Neuronal stem cell (in vitro differentiated cells): ENCODE measurements around the gene IQCM.

Source experiments
- DNase-seq: peaks from one replicate; pipeline ENCODE4 v3.0.0-alpha.2; 2013; ENCODE audit warnings: low spot score
- H2AFZ ChIP-seq: one replicate; pipeline ENCODE4 v1.6.1; 2013; ENCODE audit warnings: mild to moderate bottlenecking, low read length, inconsistent platforms
- H2AK5ac ChIP-seq: 2 replicates; pipeline ENCODE4 v1.6.1; 2013; ENCODE audit warnings: low read depth, mild to moderate bottlenecking, inconsistent platforms, low read length, moderate library complexity, mixed read lengths
- H2BK120ac ChIP-seq: 2 replicates; pipeline ENCODE4 v1.6.1; 2013; ENCODE audit warnings: low read depth, mild to moderate bottlenecking, inconsistent platforms, low read length, moderate library complexity, mixed read lengths
- H2BK12ac ChIP-seq: one replicate; pipeline ENCODE4 v1.6.1; 2013; ENCODE audit warnings: low read length, inconsistent platforms
- H2BK15ac ChIP-seq: 2 replicates; pipeline ENCODE4 v1.6.1; 2013; ENCODE audit warnings: mild to moderate bottlenecking, low read length, inconsistent platforms, mixed read lengths
- H2BK5ac ChIP-seq: one replicate; pipeline ENCODE4 v1.6.1; 2013; ENCODE audit warnings: inconsistent platforms, mild to moderate bottlenecking, low read length, moderate library complexity
- H3K14ac ChIP-seq: one replicate; pipeline ENCODE4 v1.6.1; 2013; ENCODE audit warnings: low read length, inconsistent platforms
- H3K18ac ChIP-seq: 2 replicates; pipeline ENCODE4 v1.6.1; 2013; ENCODE audit warnings: low read length, inconsistent platforms
- H3K23ac ChIP-seq: 2 replicates; pipeline ENCODE4 v1.6.1; 2013; ENCODE audit warnings: low read depth, mild to moderate bottlenecking, mixed read lengths, low read length, inconsistent platforms; ENCODE audit not compliant: poor library complexity
- H3K27ac ChIP-seq: replicated peaks from 3 replicates; pipeline ENCODE4 v1.5.1; 2013; ENCODE audit warnings: low read length, inconsistent platforms
- H3K27me3 ChIP-seq, 3 experiments: 2 replicates each; pipeline ENCODE4 v1.6.1; 2013; ENCODE audit warnings: low read length in 3 of 3, mild to moderate bottlenecking in 2 of 3, inconsistent platforms in 1 of 3, low read depth in 1 of 3, mixed read lengths in 1 of 3, moderate library complexity in 1 of 3; ENCODE audit not compliant: control insufficient read depth in 3 of 3, insufficient read depth in 3 of 3
- H3K36me3 ChIP-seq, 2 donors: replicated peaks in 1 of 2; 2 replicates each; pipeline ENCODE4 v1.6.1; 2013; ENCODE audit warnings: low read length in 2 of 2; ENCODE audit not compliant: control insufficient read depth in 2 of 2, insufficient read depth in 2 of 2
- H3K4ac ChIP-seq: 2 replicates; pipeline ENCODE4 v1.6.1; 2013; ENCODE audit warnings: inconsistent platforms, mild to moderate bottlenecking, low read length, moderate library complexity
- H3K4me1 ChIP-seq, 2 donors: 1 replicate in 1 of 2; 2 replicates in 1 of 2; pipeline ENCODE4 v1.6.1; 2013; ENCODE audit warnings: low read length in 2 of 2, low read depth in 1 of 2; ENCODE audit not compliant: control insufficient read depth in 2 of 2, insufficient read depth in 1 of 2
- H3K4me2 ChIP-seq: one replicate; pipeline ENCODE4 v1.6.1; 2013; ENCODE audit warnings: mild to moderate bottlenecking, low read length, inconsistent platforms; ENCODE audit not compliant: insufficient read depth, poor library complexity, severe bottlenecking
- H3K4me3 ChIP-seq, 2 donors: 2 replicates each; pipeline ENCODE4 v1.5.1; 2013; ENCODE audit warnings: low read length in 2 of 2, mild to moderate bottlenecking in 2 of 2, inconsistent platforms in 1 of 2, moderate library complexity in 1 of 2
- H3K79me1 ChIP-seq: one replicate; pipeline ENCODE4 v1.6.1; 2013; ENCODE audit warnings: low read depth, mild to moderate bottlenecking, inconsistent platforms, low read length, moderate library complexity
- H3K9ac ChIP-seq: one replicate; pipeline ENCODE4 v1.6.1; 2013; ENCODE audit warnings: mild to moderate bottlenecking, low read depth, low read length, inconsistent platforms; ENCODE audit not compliant: poor library complexity
- H3K9me3 ChIP-seq, 2 donors: replicated peaks in 1 of 2; 2 replicates each; pipeline versions ENCODE3 to v1.6.1; 2013; ENCODE audit warnings: low read length in 2 of 2, mild to moderate bottlenecking in 2 of 2, inconsistent platforms in 1 of 2, low read depth in 1 of 2, mixed read lengths in 1 of 2, moderate library complexity in 1 of 2; ENCODE audit not compliant: control insufficient read depth in 2 of 2, insufficient read depth in 1 of 2
- H4K8ac ChIP-seq: one replicate; pipeline ENCODE4 v1.6.1; 2013; ENCODE audit warnings: low read depth, mild to moderate bottlenecking, inconsistent platforms, low read length, moderate library complexity
- H4K91ac ChIP-seq: one replicate; pipeline ENCODE4 v1.6.1; 2013; ENCODE audit warnings: low read length, low read depth, mild to moderate bottlenecking, inconsistent platforms; ENCODE audit not compliant: poor library complexity
- WGBS, 2 donors: extraction: QIAGEN DNeasy Blood & Tissue Kit; methylation state at CpG; one replicate each; pipeline ENCODE4 v1.1.7; 2013; ENCODE audit warnings: missing lambda C conversion rate in 2 of 2, mixed read lengths in 1 of 2; ENCODE audit not compliant: insufficient read length in 2 of 2, insufficient replicate concordance in 1 of 2; ENCODE audit errors: extremely low coverage in 2 of 2; 5-methylcytosine and 5-hydroxymethylcytosine counted together

The IQCM gene

DNA sequence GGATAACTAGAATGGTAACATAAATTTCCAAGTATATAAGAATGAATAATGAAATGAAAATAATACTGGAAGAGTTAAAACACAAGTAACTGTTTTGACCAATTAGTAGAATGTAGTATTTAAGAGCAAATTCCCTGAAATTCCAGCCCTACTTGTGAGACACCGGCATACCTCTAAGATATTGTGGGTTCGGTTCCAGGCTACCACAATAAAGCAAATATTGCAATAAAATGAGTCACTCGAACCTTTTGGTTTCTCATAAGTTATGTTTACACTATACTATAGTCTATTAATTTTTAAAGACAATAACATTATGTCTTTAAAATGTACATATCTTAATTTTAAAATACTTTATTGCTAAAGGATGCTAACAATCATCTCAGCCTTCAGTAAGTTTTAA is 15.2 kb upstream of the IQCM start:
- no peak for DNase-seq
- H2BK15ac ChIP-seq = no peak overlapping the region
- no CpG with 5 or more reads among the region's 3 CpGs for WGBS, 2 donors

DNA sequence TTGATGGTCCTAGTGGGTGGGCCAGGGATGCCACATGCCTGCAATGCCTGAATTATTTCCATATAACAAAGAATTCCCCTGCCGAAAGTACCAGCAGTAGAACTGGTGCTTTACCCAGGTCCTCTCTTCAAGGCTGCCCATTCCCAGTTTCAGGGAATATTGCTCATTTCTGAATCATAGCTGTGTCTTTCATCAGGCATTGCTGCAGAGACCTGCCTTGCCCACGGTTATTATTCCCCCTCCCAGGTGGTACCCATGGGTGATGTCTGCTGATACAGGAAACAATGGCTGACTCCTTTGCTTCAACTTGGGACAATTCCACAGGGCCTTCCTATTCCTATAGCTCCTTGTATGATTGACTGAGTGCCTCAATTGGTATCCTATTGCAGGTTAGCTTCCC is 9.7 kb upstream of the IQCM start:
- Histone ChIP-seq H3K23ac (no peak overlapping the region), H2AFZ (no peak overlapping the region), H4K8ac (no peak overlapping the region), H3K79me1 (no peaks in the 10 kb centered on the region), H3K27me3 (no peaks in the 10 kb centered on the region), H3K4ac (no peak overlapping the region), H3K4me3 (no peak overlapping the region), H3K4me2 (no peak overlapping the region), H3K9me3 (no peaks in the 10 kb centered on the region), H2BK15ac (no peak overlapping the region), H2BK120ac (no peak overlapping the region), H3K14ac (no peak overlapping the region), H3K9ac (no peak overlapping the region), H2BK12ac (no peak overlapping the region), H3K36me3 (no peaks in the 10 kb centered on the region), H3K18ac (no peak overlapping the region), H2BK5ac (no peak overlapping the region), H3K4me1 (no peaks in the 10 kb centered on the region), H2AK5ac (no peak overlapping the region), H3K27ac (no peak overlapping the region), H4K91ac (no peak overlapping the region)
- WGBS, 2 donors = no CpG with 5 or more reads among the region's 2 CpGs
- no peak for DNase-seq

More for the DNA sequence above, 15.2 kb upstream of the IQCM start:
- no peaks in the 10 kb centered on the region for H3K4me1 ChIP-seq
- H3K27me3 ChIP-seq = no peaks in the 10 kb centered on the region
- no peak overlapping the region for H3K18ac ChIP-seq
- no peaks in the 10 kb centered on the region for H3K79me1 ChIP-seq
- H3K27ac ChIP-seq = no peak overlapping the region
- H3K23ac ChIP-seq = no peak overlapping the region
- H4K8ac ChIP-seq = no peak overlapping the region
- no peak overlapping the region for H3K4me2 ChIP-seq
- H2BK12ac ChIP-seq = no peak overlapping the region
- H4K91ac ChIP-seq = no peak overlapping the region
- no peaks in the 10 kb centered on the region for H3K36me3 ChIP-seq
- H2AK5ac ChIP-seq = no peak overlapping the region
- H3K9me3 ChIP-seq = no peaks in the 10 kb centered on the region
- no peak overlapping the region for H2BK5ac ChIP-seq
- no peak overlapping the region for H2AFZ ChIP-seq
- no peak overlapping the region for H3K4me3 ChIP-seq
- H2BK120ac ChIP-seq = no peak overlapping the region
- H3K4ac ChIP-seq = no peak overlapping the region
- no peak overlapping the region for H3K9ac ChIP-seq
- H3K14ac ChIP-seq = no peak overlapping the region

DNA sequence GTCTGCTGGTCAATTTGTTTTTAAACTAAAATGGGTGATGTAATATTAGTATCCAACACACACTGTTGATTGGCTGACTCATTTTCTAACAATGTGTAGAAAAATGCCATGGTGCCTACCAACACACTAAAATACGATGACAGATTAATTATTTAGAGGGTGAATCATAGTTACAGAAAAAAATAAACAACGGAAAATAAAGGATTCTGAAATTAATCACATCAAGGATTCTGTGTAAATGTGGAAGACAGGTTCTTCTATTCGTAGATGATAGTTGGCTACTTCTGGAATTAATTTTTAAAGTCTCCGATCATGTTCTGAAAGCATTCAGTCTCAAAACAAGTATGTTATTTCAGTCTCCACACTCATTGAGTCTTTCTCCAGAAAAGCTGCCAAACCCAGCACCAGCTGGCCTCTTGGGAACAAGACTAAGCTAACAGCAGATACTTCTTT is 8.2 kb upstream of the IQCM start:
- Histone ChIP-seq H3K36me3 (no peaks in the 10 kb centered on the region), H2AK5ac (no peak overlapping the region), H2BK5ac (no peak overlapping the region), H3K4ac (no peak overlapping the region), H3K23ac (no peak overlapping the region), H3K4me2 (no peak overlapping the region), H2BK120ac (no peak overlapping the region), H2AFZ (no peak overlapping the region), H3K4me3 (no peak overlapping the region), H3K27me3 (no peaks in the 10 kb centered on the region), H3K27ac (no peak overlapping the region), H3K9me3 (no peaks in the 10 kb centered on the region), H2BK15ac (no peak overlapping the region), H3K79me1 (no peaks in the 10 kb centered on the region), H3K14ac (no peak overlapping the region), H2BK12ac (no peak overlapping the region), H4K8ac (no peak overlapping the region), H3K18ac (no peak overlapping the region), H4K91ac (no peak overlapping the region), H3K4me1 (no peaks in the 10 kb centered on the region), H3K9ac (no peak overlapping the region)
- no CpG with 5 or more reads among the region's 4 CpGs for WGBS, 2 donors
- no peak for DNase-seq

DNA sequence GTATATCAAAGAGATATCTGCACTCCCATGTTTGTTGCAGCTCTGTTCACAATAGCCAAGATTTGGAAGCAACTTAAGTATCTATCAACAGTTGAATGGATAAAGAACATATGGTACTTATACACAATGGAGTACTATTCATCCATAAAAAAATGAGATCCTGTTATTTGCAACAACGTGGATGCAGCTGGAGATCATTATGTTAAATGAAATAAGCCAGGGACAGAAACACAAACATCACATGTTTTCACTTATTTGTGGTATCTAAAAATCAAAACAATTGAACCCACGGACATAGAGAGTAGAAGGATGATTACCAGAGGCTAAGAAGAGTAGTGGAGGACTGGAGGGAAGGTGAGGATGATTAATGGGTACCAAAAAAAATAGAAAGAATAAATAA is 14.2 kb downstream of the IQCM start:
- Histone ChIP-seq H3K4me2 (no peak overlapping the region), H2BK15ac (no peak overlapping the region), H3K4ac (no peak overlapping the region), H3K27ac (no peak overlapping the region), H2BK120ac (no peak overlapping the region), H3K23ac (no peak overlapping the region), H3K9ac (no peak overlapping the region), H3K36me3 (no peaks in the 10 kb centered on the region), H2AFZ (no peak overlapping the region), H4K8ac (no peak overlapping the region), H3K18ac (no peak overlapping the region), H3K4me1 (no peaks in the 10 kb centered on the region), H3K79me1 (no peaks in the 10 kb centered on the region), H2BK12ac (no peak overlapping the region), H3K4me3 (no peak overlapping the region), H3K27me3 (no peaks in the 10 kb centered on the region), H3K14ac (no peak overlapping the region), H4K91ac (no peak overlapping the region), H3K9me3 (no peaks in the 10 kb centered on the region), H2AK5ac (no peak overlapping the region), H2BK5ac (no peak overlapping the region)
- WGBS, 2 donors = no CpG with 5 or more reads among the region's 2 CpGs
- DNase-seq = no peak
